Natural killer cell (primary cell): Measurements from ENCODE around the gene GUCY1A2. TPM values are rescaled to one million over a fixed set of nuclear protein-coding genes. Genes with fewer than 3 reads are reported as not detected.

Experiments
- ATAC-seq, 3 donors: fragments of 150-1000 bp in 2 of 3; fragments of 200-7000 bp in 1 of 3; cut with Tn5 transposase; 1 replicate in 1 of 3; 2 replicates in 2 of 3; pipeline ENCODE4 v1.10.0; 2021; ENCODE audit warnings: mild to moderate bottlenecking in 2 of 3, moderate library complexity in 2 of 3
- DNase-seq, 2 donors: peaks; one replicate each; pipeline versions ENCODE4 v3.0.0 to v3.0.0-alpha.2; 2013 to 2021; ENCODE audit warnings: mixed read lengths in 1 of 2
- H3K27ac ChIP-seq: one replicate; pipeline ENCODE4 v1.5.1; 2013; ENCODE audit warnings: mild to moderate bottlenecking, low read length
- H3K27me3 ChIP-seq: one replicate; pipeline ENCODE4 v1.6.1; 2013; ENCODE audit warnings: low read length; ENCODE audit not compliant: control insufficient read depth, insufficient read depth
- H3K36me3 ChIP-seq: one replicate; pipeline ENCODE4 v1.6.1; 2013; ENCODE audit warnings: low read length; ENCODE audit not compliant: control insufficient read depth, insufficient read depth
- H3K4me1 ChIP-seq: one replicate; pipeline ENCODE4 v1.6.1; 2013; ENCODE audit warnings: low read length; ENCODE audit not compliant: control insufficient read depth, insufficient read depth
- H3K4me3 ChIP-seq: one replicate; pipeline ENCODE4 v1.5.1; 2013; ENCODE audit warnings: low read length
- H3K9me3 ChIP-seq: one replicate; pipeline ENCODE4 v1.6.1; 2013; ENCODE audit warnings: low read length; ENCODE audit not compliant: control insufficient read depth, insufficient read depth
- H3K27ac Mint-ChIP-seq, 2 donors: one replicate each; pipeline ENCODE4 v1.8.0; 2022; ENCODE audit warnings: mild to moderate bottlenecking in 2 of 2, mixed read lengths in 2 of 2, moderate library complexity in 1 of 2
- H3K27me3 Mint-ChIP-seq, 2 donors: one replicate each; pipeline ENCODE4 v1.8.0; 2022; ENCODE audit warnings: low read depth in 2 of 2, mixed read lengths in 2 of 2
- H3K36me3 Mint-ChIP-seq: one replicate; pipeline ENCODE4 v1.8.0; 2022; ENCODE audit warnings: mixed read lengths
- H3K4me1 Mint-ChIP-seq, 2 donors: one replicate each; pipeline ENCODE4 v1.8.0; 2022; ENCODE audit warnings: mixed read lengths in 2 of 2
- H3K4me3 Mint-ChIP-seq: one replicate; pipeline ENCODE4 v1.8.0; 2022; ENCODE audit warnings: mild to moderate bottlenecking, moderate library complexity, mixed read lengths
- H3K9me3 Mint-ChIP-seq, 2 donors: one replicate each; pipeline ENCODE4 v1.8.0; 2022; ENCODE audit warnings: mixed read lengths in 2 of 2
- WGBS: methylation state at CpG from one replicate; pipeline ENCODE4 v1.1.7; 2013; ENCODE audit warnings: missing lambda C conversion rate; ENCODE audit not compliant: insufficient coverage; 5-methylcytosine and 5-hydroxymethylcytosine counted together
- intact Hi-C: fragments of 100-400 bp; cut with micrococcal nuclease; formaldehyde crosslinking; loops from one replicate; pipeline ENCODE4 v1.14.2; 2022
- total RNA-seq, 4 donors: library from RNA; stranded (reverse); fragments of 120-200 nt in 1 of 4; gene quantifications; one replicate each; pipeline versions ENCODE4 v1.2.3 to v1.2.4, GENCODE V29; 2013 to 2022
- TF ChIP-seq, protein P1 (sequence below): fragments of 200-600 bp; IDR thresholded peaks from one replicate; pipeline ENCODE4 v1.8.0; 2022; ENCODE audit warnings: antibody characterized with exemption

The GUCY1A2 gene
- total RNA-seq, 3 donors from 2014 or later (not counting 1 experiment from before 2014, with no cell fraction given), result 0.15 TPM; not detected in 2

DNA sequence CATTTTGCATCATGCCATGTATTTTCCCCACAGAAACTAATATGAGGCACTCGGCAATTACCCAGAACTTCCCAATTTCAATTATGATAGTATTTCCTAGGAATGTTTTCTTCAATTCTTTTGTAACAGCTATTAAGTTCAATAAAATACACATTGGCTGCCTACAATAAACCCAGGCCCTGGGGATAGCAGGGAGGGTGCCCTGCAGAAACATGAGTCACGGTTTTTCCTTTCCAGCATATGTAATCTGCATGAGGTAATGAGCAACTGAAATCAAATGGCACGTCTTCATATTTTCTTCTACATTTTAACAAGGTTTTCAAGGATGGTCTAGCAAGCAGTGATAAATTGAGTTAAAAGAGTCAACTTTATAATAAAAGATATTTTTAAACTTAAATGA, 32.0 kb downstream of the GUCY1A2 start:
- H3K4me1 Mint-ChIP-seq, result no peaks in the 10 kb centered on the region
- no peaks in the 10 kb centered on the region for H3K27me3 Mint-ChIP-seq
- H3K9me3 ChIP-seq, result no peaks in the 10 kb centered on the region
- H3K27ac ChIP-seq, result no peak overlapping the region
- TF ChIP-seq, protein P1, sequence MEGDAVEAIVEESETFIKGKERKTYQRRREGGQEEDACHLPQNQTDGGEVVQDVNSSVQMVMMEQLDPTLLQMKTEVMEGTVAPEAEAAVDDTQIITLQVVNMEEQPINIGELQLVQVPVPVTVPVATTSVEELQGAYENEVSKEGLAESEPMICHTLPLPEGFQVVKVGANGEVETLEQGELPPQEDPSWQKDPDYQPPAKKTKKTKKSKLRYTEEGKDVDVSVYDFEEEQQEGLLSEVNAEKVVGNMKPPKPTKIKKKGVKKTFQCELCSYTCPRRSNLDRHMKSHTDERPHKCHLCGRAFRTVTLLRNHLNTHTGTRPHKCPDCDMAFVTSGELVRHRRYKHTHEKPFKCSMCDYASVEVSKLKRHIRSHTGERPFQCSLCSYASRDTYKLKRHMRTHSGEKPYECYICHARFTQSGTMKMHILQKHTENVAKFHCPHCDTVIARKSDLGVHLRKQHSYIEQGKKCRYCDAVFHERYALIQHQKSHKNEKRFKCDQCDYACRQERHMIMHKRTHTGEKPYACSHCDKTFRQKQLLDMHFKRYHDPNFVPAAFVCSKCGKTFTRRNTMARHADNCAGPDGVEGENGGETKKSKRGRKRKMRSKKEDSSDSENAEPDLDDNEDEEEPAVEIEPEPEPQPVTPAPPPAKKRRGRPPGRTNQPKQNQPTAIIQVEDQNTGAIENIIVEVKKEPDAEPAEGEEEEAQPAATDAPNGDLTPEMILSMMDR, result no peak
- H3K4me3 ChIP-seq, result no peak overlapping the region
- H3K36me3 ChIP-seq, result no peaks in the 10 kb centered on the region
- DNase-seq (no peak), ATAC-seq (no peak)
- no peak overlapping the region for H3K4me3 Mint-ChIP-seq
- intact Hi-C loops, result no loop called here
- WGBS, result 89% methylated on average over 1 of the region's 3 CpGs
- H3K27ac Mint-ChIP-seq, result no peak overlapping the region
- no peaks in the 10 kb centered on the region for H3K36me3 Mint-ChIP-seq
- no peaks in the 10 kb centered on the region for H3K27me3 ChIP-seq
- peaks cover 4 to 6% of the 10 kb centered on the region in 2 donors for H3K9me3 Mint-ChIP-seq
- no peaks in the 10 kb centered on the region for H3K4me1 ChIP-seq

DNA sequence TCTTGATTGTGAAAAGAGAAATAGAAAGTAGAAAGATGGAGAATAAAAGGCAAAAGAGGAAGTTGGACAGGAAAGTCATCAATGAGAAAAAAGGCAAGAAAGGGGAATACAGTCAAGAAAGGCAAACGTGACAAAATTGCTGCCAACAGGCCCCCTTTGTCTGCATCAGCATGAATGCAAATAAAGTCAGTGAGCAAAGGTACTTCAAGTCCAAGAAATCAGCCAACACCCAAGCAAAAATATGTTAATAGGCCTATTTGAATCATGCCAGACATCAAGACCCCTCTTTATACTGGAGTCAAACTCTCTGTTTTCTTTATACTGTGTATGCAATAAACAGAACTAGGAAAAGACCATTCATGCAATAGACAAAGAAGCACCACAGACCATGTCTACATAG, 34.3 kb downstream of the GUCY1A2 start:
- WGBS, result 8% methylated on average over 1 of the region's 1 CpG
- H3K36me3 ChIP-seq, result no peaks in the 10 kb centered on the region
- H3K36me3 Mint-ChIP-seq, result no peaks in the 10 kb centered on the region
- no peaks in the 10 kb centered on the region for H3K27me3 Mint-ChIP-seq
- intact Hi-C loops, result no loop called here
- TF ChIP-seq, protein P1, result no peak
- no peak overlapping the region for H3K27ac ChIP-seq
- H3K27me3 ChIP-seq, result no peaks in the 10 kb centered on the region
- no peaks in the 10 kb centered on the region for H3K9me3 ChIP-seq
- H3K4me1 Mint-ChIP-seq, result no peaks in the 10 kb centered on the region
- H3K9me3 Mint-ChIP-seq, result peaks cover 4% of the 10 kb centered on the region in 2 donors
- ATAC-seq, result no peak
- no peak for DNase-seq
- H3K4me3 Mint-ChIP-seq, result no peak overlapping the region
- no peak overlapping the region for H3K4me3 ChIP-seq
- no peak overlapping the region for H3K27ac Mint-ChIP-seq
- no peaks in the 10 kb centered on the region for H3K4me1 ChIP-seq

DNA sequence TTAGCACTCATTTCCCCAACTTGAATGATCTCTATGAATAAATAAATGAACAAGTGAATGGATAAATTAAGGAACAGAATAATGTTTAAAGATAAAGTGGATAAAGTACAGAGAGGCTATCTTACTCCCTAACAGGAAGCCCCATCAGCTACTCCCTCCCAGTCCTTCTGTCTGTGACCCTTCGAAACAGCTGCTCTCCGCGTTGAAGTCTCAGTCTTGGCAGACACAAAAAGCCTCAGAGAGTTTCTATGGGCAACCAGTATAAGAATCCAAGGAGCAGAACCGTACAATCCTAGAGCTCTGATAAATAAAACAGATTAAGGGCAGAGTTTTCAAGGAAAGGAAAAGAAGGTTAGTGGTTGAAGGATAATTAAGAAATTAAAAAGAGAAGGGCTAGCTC, 35.0 kb downstream of the GUCY1A2 start:
- no peak overlapping the region for H3K4me3 Mint-ChIP-seq
- H3K9me3 Mint-ChIP-seq, result peaks cover 4 to 7% of the 10 kb centered on the region in 2 donors
- no peaks in the 10 kb centered on the region for H3K9me3 ChIP-seq
- no peaks in the 10 kb centered on the region for H3K36me3 ChIP-seq
- intact Hi-C loops, result no loop called here
- H3K27ac ChIP-seq, result no peak overlapping the region
- H3K36me3 Mint-ChIP-seq, result no peaks in the 10 kb centered on the region
- H3K27me3 ChIP-seq, result no peaks in the 10 kb centered on the region
- no peaks in the 10 kb centered on the region for H3K4me1 Mint-ChIP-seq
- no peak overlapping the region for H3K27ac Mint-ChIP-seq
- TF ChIP-seq, protein P1, result no peak
- no peaks in the 10 kb centered on the region for H3K4me1 ChIP-seq
- 92% methylated on average over 4 of the region's 4 CpGs for WGBS
- DNase-seq (no peak), ATAC-seq (no peak)
- H3K27me3 Mint-ChIP-seq, result no peaks in the 10 kb centered on the region
- no peak overlapping the region for H3K4me3 ChIP-seq

DNA sequence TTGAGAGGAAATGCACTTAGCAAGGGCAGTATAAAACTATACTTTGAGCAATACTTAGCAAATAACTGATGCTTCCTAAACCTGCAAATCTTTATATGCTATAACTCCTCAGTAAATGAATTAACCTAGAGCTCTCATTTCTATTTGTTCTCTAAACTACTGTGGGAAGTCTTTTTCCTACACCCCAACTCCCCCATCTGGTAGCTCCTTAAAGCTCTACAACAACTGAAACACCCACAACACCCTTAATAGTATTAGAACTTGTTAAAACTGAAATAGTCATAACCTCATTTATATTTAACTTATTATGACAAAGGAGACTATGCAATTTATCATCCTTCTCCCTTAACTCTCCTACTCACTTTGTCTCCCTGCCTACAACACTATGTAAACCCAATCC, 43.4 kb downstream of the GUCY1A2 start:
- intact Hi-C loops, result no loop called here
- no peak overlapping the region for H3K4me3 ChIP-seq
- H3K27me3 ChIP-seq, result no peaks in the 10 kb centered on the region
- Mint-ChIP-seq H3K9me3 (peaks cover 12 to 13% of the 10 kb centered on the region in 2 donors), H3K27ac (no peak overlapping the region), H3K4me1 (no peaks in the 10 kb centered on the region), H3K4me3 (no peak overlapping the region), H3K36me3 (no peaks in the 10 kb centered on the region), H3K27me3 (no peaks in the 10 kb centered on the region)
- TF ChIP-seq, protein P1, result no peak
- no peaks in the 10 kb centered on the region for H3K36me3 ChIP-seq
- no peaks in the 10 kb centered on the region for H3K4me1 ChIP-seq
- DNase-seq (no peak), ATAC-seq (no peak)
- no peaks in the 10 kb centered on the region for H3K9me3 ChIP-seq
- H3K27ac ChIP-seq, result no peak overlapping the region
